A673 (cell line): ENCODE measurements around the gene C10orf105. TPM values are rescaled to one million over a fixed set of nuclear protein-coding genes. Genes with fewer than 3 reads are reported as not detected.

Experiments used
- BruUV-seq: library from RNA; stranded (reverse); fragments of 400-500 nt; replicated peaks from 2 replicates; lab custom pipeline; 2021; lab: Mats Ljungman, UMichigan
- CTCF ChIA-PET: fragments of 300-600 bp; sonication (Branson Sonifier 250); formaldehyde crosslinking; loops from one replicate; lab custom pipeline; 2022; ENCODE audit warnings: antibody characterized with exemption; lab: Charles Lee
- POLR2A ChIA-PET: fragments of 300-600 bp; sonication (Branson Sonifier 250); formaldehyde crosslinking; loops from one replicate; lab custom pipeline; 2022; ENCODE audit warnings: antibody characterized with exemption; ENCODE audit not compliant: low non-redundant PET; lab: Charles Lee
- DNase-seq: peaks from one replicate; pipeline ENCODE4 v3.0.0-alpha.2; 2015; ENCODE audit warnings: low spot score
- H3K27ac ChIP-seq: fragments of 200-600 bp; sonication (generic); 2 replicates; pipeline ENCODE4 v1.5.1; 2016; ENCODE audit warnings: mixed run types, low read depth, mild to moderate bottlenecking, mixed read lengths, antibody characterized with exemption, low read length; ENCODE audit not compliant: poor library complexity, severe bottlenecking
- H3K27me3 ChIP-seq: fragments of 200-600 bp; sonication (generic); replicated peaks from 2 replicates; pipeline ENCODE4 v1.6.1; 2017; ENCODE audit warnings: mixed run types, low read depth, mild to moderate bottlenecking, mixed read lengths, antibody characterized with exemption, low read length; ENCODE audit not compliant: insufficient read depth, poor library complexity
- H3K36me3 ChIP-seq: fragments of 200-600 bp; sonication (generic); 2 replicates; pipeline ENCODE4 v1.6.1; 2016; ENCODE audit warnings: mixed run types, mild to moderate bottlenecking, mixed read lengths, antibody characterized with exemption, low read length; ENCODE audit not compliant: insufficient read depth, poor library complexity, severe bottlenecking
- H3K4me1 ChIP-seq: fragments of 200-600 bp; sonication (generic); 2 replicates; pipeline ENCODE4 v1.6.1; 2017; ENCODE audit warnings: mixed run types, mild to moderate bottlenecking, mixed read lengths, antibody characterized with exemption, low read length; ENCODE audit not compliant: insufficient read depth, poor library complexity, severe bottlenecking
- H3K4me3 ChIP-seq: fragments of 200-600 bp; sonication (generic); 2 replicates; pipeline ENCODE4 v1.5.1; 2016; ENCODE audit warnings: low read depth, mixed run types, mild to moderate bottlenecking, mixed read lengths, low read length; ENCODE audit not compliant: poor library complexity, severe bottlenecking
- H3K9me3 ChIP-seq: fragments of 200-600 bp; sonication (generic); 2 replicates; pipeline ENCODE4 v1.6.1; 2016; ENCODE audit warnings: mixed run types, low read depth, mild to moderate bottlenecking, mixed read lengths, antibody characterized with exemption, low read length; ENCODE audit not compliant: poor library complexity, severe bottlenecking
- CTCF ChIP-seq: fragments of 300-800, 200-600 bp; sonication (generic); conservative IDR thresholded peaks from 2 replicates; pipeline ENCODE4 v1.5.1; 2017; ENCODE audit warnings: low read depth, mild to moderate bottlenecking, antibody characterized with exemption, low read length, moderate library complexity, mixed read lengths
- EZH2 ChIP-seq: fragments of 200-600 bp; sonication (generic); IDR thresholded peaks from 2 replicates; pipeline ENCODE4 v1.6.1; 2017; ENCODE audit warnings: borderline replicate concordance, low read depth, mild to moderate bottlenecking, mixed read lengths, antibody characterized with exemption, low read length; ENCODE audit not compliant: poor library complexity, severe bottlenecking
- intact Hi-C: fragments of 100-400 bp; cut with micrococcal nuclease; formaldehyde crosslinking; loops from one replicate; pipeline ENCODE4 v1.10.0; 2022; ENCODE audit not compliant: unreplicated experiment
- total RNA-seq: library from RNA; stranded (reverse); gene quantifications from 2 replicates; pipeline ENCODE4 v1.2.3, GENCODE V29; 2021

C10orf105 gene
- total RNA-seq, 1 experiment from 2014 or later, result not detected

GRCh38 chr10:71754562-71754961, 35.0 kb upstream of the C10orf105 start:
- Histone ChIP-seq H3K36me3 (no peaks in the 10 kb centered on the region), H3K9me3 (no peaks in the 10 kb centered on the region), H3K4me1 (no peaks in the 10 kb centered on the region), H3K27me3 (no peaks in the 10 kb centered on the region), H3K27ac (no peak overlapping the region), H3K4me3 (no peak overlapping the region)
- BruUV-seq, result no TSS peak
- POLR2A ChIA-PET, result no interaction called here
- no peak for DNase-seq
- CTCF ChIA-PET, result no interaction called here
- intact Hi-C loops, result no loop called here
- no peak for TF ChIP-seq EZH2
- no peak for TF ChIP-seq CTCF

GRCh38 chr10:71753960-71754505, 34.5 kb upstream of the C10orf105 start:
- no peaks in the 10 kb centered on the region for H3K4me1 ChIP-seq
- ChIA-PET POLR2A (no interaction called here), CTCF (no interaction called here)
- H3K36me3 ChIP-seq, result no peaks in the 10 kb centered on the region
- BruUV-seq, result no TSS peak
- TF ChIP-seq EZH2 (no peak), CTCF (no peak)
- H3K27ac ChIP-seq, result no peak overlapping the region
- H3K9me3 ChIP-seq, result no peaks in the 10 kb centered on the region
- intact Hi-C loops, result no loop called here
- no peak for DNase-seq
- H3K4me3 ChIP-seq, result no peak overlapping the region
- no peaks in the 10 kb centered on the region for H3K27me3 ChIP-seq

GRCh38 chr10:71753091-71753959, 33.7 kb upstream of the C10orf105 start:
- H3K27me3 ChIP-seq, result no peaks in the 10 kb centered on the region
- no TSS peak for BruUV-seq
- TF ChIP-seq CTCF (no peak), EZH2 (no peak)
- H3K4me3 ChIP-seq, result no peak overlapping the region
- DNase-seq, result no peak
- intact Hi-C loops, result no loop called here
- H3K36me3 ChIP-seq, result no peaks in the 10 kb centered on the region
- ChIA-PET POLR2A (no interaction called here), CTCF (no interaction called here)
- no peaks in the 10 kb centered on the region for H3K4me1 ChIP-seq
- no peaks in the 10 kb centered on the region for H3K9me3 ChIP-seq
- no peak overlapping the region for H3K27ac ChIP-seq
